AG09309 (cell line): ENCODE results near the gene MZB1.

Source experiments
- DNase-seq: peaks from one replicate; pipeline ENCODE4 v3.0.0-alpha.2; 2010; ENCODE audit warnings: low read depth
- H3K4me3 ChIP-seq: 2 replicates; pipeline ENCODE4 v1.5.1; 2011; ENCODE audit warnings: mild to moderate bottlenecking, low read depth, low read length, moderate library complexity; ENCODE audit not compliant: control insufficient read depth
- CTCF ChIP-seq: IDR thresholded peaks from 2 replicates; pipeline ENCODE4 v1.5.1; 2011; ENCODE audit warnings: mild to moderate bottlenecking, low read depth, low read length, inconsistent platforms; ENCODE audit not compliant: insufficient read depth, control insufficient read depth; ENCODE audit errors: missing control alignments

The MZB1 gene

GRCh38 chr5:139381837-139382761 lies 7.6 kb downstream of the MZB1 start:
- no peak overlapping the region for H3K4me3 ChIP-seq
- DNase-seq: no peak
- no peak for TF ChIP-seq CTCF

GRCh38 chr5:139379626-139380449 lies 9.9 kb downstream of the MZB1 start:
- no peak for DNase-seq
- no peak for TF ChIP-seq CTCF
- no peak overlapping the region for H3K4me3 ChIP-seq

- no peak for DNase-seq
- H3K4me3 ChIP-seq: no peak overlapping the region
- no peak for TF ChIP-seq CTCF
These were observed 10.8 kb downstream of the MZB1 start for GRCh38 chr5:139378941-139379361.

GRCh38 chr5:139378101-139378825 lies 11.4 kb downstream of the MZB1 start:
- no peak for TF ChIP-seq CTCF
- H3K4me3 ChIP-seq: no peak overlapping the region
- no peak for DNase-seq

GRCh38 chr5:139377226-139377625 lies 12.5 kb downstream of the MZB1 start:
- no peak overlapping the region for H3K4me3 ChIP-seq
- DNase-seq: no peak
- TF ChIP-seq CTCF: no peak

GRCh38 chr5:139376364-139376763 lies 13.3 kb downstream of the MZB1 start:
- no peak for TF ChIP-seq CTCF
- H3K4me3 ChIP-seq: no peak overlapping the region
- DNase-seq: no peak
